ENCODE measurements around the gene FNDC11.
"Not testable (repeated sequence)": the region's sequence is repeated elsewhere in the genome, so short reads cannot be mapped to it uniquely, and the experiment has no call there.

Gene FNDC11

DNA sequence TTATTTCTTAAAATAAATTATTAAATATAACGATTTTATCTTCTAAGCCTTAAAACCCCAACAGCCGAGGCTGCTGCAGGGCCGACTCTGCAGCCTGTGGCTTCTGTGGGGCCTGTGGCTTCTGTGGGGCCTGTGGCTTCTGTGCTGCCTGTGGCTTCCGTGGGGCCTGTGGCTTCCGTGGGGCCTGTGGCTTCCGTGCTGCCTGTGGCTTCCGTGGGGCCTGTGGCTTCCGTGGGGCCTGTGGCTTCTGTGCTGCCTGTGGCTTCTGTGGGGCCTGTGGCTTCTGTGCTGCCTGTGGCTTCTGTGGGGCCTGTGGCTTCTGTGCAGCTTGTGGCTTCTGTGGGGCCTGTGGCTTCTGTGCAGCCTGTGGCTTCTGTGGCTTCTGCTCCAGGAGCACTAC lies 47.7 kb downstream of the FNDC11 start:
- not testable (repeated sequence) for DNase-seq

DNA sequence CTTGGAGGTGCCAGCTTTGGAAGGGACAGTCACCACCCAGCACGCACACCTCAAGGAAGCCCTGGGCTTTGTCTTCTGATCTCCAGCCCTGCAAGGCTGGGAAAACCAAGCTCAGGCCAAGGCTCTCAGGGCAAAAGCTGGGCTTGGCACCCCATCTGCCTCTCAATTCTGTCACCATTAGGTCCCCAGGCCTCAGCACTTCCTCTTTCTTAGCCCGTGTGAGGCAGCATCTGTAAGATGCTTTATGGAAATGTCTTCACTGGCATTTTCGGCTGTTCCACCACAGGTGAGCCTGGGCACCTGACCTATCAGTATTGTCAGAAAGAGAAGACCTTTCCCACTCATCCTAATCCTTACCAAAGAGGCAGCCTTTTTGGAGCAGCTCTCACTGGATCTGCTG lies 48.4 kb downstream of the FNDC11 start:
- DNase-seq = no peak
